Body of pancreas (tissue), 4 donors: ENCODE data around the gene RUNDC1.

Experiments
- POLR2A ChIP-seq, 3 donors: fragments of 450-650 bp; IDR thresholded peaks; one replicate each; pipeline ENCODE4 v1.6.1; 2016; ENCODE audit warnings: antibody characterized with exemption in 3 of 3, mild to moderate bottlenecking in 2 of 3
- TF ChIP-seq, protein P1 (sequence below), 7 experiments: fragments of 450-650 bp in 4 of 7; fragments of 200-600 bp in 3 of 7; sonication (generic) in 3 of 7; IDR thresholded peaks; one replicate each; pipeline ENCODE4 v1.5.1; 2016 to 2019; ENCODE audit warnings: antibody characterized with exemption in 7 of 7

DNA sequence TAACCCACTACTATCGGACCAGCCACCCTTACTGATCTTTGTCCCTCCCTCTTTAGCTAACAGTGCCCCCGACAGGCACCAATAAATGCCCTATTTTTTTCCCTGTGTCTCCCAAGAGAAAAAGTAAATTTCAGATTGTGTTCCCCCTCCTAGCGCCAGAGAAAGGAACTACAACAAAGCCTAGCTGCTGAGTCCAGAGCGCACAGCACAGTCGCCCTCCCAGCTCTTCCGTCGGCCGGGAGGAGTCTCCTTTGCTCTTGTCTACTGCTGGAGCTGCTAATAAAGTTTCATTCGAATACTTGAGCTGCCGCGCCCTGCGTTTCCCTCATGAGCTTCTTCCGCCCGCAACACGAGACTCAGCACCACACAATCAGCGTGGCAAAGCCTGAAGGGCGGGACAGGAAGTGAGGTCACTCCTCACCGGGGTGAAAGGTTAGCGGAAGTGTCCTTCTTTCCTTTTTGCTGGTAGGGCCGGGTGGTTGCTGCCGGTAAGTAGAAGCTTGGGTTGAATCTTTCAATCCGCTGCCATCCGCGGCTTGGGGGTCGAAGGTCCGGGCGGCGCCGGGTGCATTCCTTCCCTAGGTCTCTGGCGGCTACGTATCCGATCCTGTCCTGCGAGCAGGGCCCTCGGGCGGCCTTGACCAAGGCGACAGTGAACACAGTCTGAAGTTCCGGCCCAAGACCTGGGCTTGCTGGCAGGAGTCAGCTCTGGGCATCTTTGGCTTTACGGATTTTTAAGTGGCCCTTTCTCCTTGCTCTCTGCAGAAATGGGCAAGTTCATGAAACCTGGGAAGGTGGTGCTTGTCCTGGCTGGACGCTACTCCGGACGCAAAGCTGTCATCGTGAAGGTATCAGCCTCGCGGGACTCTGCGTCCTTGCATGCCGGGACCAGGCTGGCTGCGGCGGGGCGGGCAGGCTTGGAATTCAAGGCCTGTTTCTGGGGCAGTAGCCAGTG is 17.9 kb downstream of the RUNDC1 start, which contains the start of gene RPL27:
- TF ChIP-seq, protein P1, sequence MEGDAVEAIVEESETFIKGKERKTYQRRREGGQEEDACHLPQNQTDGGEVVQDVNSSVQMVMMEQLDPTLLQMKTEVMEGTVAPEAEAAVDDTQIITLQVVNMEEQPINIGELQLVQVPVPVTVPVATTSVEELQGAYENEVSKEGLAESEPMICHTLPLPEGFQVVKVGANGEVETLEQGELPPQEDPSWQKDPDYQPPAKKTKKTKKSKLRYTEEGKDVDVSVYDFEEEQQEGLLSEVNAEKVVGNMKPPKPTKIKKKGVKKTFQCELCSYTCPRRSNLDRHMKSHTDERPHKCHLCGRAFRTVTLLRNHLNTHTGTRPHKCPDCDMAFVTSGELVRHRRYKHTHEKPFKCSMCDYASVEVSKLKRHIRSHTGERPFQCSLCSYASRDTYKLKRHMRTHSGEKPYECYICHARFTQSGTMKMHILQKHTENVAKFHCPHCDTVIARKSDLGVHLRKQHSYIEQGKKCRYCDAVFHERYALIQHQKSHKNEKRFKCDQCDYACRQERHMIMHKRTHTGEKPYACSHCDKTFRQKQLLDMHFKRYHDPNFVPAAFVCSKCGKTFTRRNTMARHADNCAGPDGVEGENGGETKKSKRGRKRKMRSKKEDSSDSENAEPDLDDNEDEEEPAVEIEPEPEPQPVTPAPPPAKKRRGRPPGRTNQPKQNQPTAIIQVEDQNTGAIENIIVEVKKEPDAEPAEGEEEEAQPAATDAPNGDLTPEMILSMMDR (IDR thresholded peaks at IDR 0.05): peak; percentile 84 to 98 (median 96)
- peak in 2 of 3 donors; percentile 88 to 90 for TF ChIP-seq POLR2A (IDR thresholded peaks at IDR 0.05)
